ENCODE results near the gene CIPC.

The CIPC gene, protein sequence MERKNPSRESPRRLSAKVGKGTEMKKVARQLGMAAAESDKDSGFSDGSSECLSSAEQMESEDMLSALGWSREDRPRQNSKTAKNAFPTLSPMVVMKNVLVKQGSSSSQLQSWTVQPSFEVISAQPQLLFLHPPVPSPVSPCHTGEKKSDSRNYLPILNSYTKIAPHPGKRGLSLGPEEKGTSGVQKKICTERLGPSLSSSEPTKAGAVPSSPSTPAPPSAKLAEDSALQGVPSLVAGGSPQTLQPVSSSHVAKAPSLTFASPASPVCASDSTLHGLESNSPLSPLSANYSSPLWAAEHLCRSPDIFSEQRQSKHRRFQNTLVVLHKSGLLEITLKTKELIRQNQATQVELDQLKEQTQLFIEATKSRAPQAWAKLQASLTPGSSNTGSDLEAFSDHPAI

DNA sequence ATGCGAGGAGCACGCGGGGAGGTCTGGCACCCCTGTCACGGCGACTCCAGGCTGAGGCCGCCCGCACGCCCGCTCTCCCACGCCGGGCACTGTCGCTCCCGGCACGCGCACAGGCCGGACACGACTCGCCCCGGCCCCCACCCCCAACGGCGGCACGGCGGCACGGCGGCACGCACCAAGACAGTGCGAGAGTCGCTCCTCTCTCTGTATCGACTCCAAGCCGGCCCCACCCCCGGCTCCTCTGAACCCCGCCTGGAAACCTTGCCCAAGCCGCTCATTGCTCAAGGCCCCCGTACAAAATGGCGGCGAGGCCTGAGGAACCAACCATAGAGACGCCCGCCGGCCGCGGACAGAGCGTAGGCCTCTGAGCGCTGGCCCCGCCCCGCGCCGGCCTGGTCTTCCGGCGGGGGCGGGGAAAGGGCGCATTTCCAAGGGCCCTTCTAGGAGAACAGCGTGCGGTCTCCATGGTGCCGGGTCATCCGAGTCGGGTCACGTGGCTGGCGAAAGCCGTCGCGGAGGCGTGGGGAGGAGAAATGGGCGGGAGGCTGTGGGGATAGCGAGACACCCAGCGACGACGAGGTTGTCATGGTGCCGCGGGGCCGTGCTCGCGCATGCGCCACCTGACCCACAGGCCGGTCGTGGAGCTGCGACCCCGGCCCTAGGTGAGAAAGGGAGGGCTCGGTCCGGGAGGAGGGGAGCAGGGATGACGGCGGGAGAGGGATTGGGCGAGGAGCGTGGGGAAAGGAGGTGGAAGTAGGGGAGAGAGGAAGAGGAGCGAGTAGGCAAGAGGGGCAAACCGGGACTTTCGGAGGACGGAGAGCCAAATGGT, at the start of gene CIPC:
CIPC (plus strand) TSS at position 559 of the 829 bp plus-strand sequence. CDS start 7,451 bp downstream, outside the sequence.
- peak; percentile 98 for DNase-seq (ENCODE audit: low spot score)
- CTCF ChIA-PET, result interaction anchor here (0.6 to 2.5 kb wide), 4 partner anchors 27 to 225 kb away, joined by 3 to 10 read pairs (median 6); no protein-coding TSS in a partner anchor
- TF ChIP-seq, protein P1, sequence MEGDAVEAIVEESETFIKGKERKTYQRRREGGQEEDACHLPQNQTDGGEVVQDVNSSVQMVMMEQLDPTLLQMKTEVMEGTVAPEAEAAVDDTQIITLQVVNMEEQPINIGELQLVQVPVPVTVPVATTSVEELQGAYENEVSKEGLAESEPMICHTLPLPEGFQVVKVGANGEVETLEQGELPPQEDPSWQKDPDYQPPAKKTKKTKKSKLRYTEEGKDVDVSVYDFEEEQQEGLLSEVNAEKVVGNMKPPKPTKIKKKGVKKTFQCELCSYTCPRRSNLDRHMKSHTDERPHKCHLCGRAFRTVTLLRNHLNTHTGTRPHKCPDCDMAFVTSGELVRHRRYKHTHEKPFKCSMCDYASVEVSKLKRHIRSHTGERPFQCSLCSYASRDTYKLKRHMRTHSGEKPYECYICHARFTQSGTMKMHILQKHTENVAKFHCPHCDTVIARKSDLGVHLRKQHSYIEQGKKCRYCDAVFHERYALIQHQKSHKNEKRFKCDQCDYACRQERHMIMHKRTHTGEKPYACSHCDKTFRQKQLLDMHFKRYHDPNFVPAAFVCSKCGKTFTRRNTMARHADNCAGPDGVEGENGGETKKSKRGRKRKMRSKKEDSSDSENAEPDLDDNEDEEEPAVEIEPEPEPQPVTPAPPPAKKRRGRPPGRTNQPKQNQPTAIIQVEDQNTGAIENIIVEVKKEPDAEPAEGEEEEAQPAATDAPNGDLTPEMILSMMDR (conservative IDR thresholded peaks at IDR 0.05; ENCODE audit: low read depth), result no peak
- peak within 1 kb of the TSS; percentile 93 for H3K27ac ChIP-seq
- POLR2A ChIA-PET (ENCODE audit: low non-redundant PET), result no interaction called here

DNA sequence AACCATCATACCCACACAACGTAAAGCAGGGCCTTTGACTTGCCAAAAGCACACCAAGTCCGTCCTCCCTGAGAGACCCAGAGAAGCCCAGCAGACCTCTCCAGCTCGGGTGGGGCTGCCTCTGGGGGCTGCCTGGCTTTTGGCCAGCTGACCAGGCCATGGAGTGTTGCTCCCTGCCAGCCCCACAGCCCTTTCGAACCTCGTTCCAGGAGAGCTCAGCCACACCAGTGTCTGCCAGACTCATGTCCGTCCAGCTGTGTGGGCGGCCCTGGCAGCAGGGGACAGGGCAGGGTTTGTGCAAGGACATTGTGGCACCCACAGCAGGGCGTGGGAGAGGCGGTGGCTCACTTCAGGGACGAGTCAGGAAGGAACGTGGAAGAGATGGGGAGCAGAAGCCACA, 46.9 kb upstream of the CIPC start:
- POLR2A ChIA-PET (ENCODE audit: low non-redundant PET), result no interaction called here
- DNase-seq (ENCODE audit: low spot score), result no peak
- peak overlapping the region; percentile 84 for H3K27ac ChIP-seq
- CTCF ChIA-PET, result interaction anchor here (1.2 kb wide), 2 partner anchors 17 to 138 kb away, joined by 4 to 7 read pairs; no protein-coding TSS in a partner anchor
- TF ChIP-seq, protein P1 (conservative IDR thresholded peaks at IDR 0.05; ENCODE audit: low read depth), result no peak

DNA sequence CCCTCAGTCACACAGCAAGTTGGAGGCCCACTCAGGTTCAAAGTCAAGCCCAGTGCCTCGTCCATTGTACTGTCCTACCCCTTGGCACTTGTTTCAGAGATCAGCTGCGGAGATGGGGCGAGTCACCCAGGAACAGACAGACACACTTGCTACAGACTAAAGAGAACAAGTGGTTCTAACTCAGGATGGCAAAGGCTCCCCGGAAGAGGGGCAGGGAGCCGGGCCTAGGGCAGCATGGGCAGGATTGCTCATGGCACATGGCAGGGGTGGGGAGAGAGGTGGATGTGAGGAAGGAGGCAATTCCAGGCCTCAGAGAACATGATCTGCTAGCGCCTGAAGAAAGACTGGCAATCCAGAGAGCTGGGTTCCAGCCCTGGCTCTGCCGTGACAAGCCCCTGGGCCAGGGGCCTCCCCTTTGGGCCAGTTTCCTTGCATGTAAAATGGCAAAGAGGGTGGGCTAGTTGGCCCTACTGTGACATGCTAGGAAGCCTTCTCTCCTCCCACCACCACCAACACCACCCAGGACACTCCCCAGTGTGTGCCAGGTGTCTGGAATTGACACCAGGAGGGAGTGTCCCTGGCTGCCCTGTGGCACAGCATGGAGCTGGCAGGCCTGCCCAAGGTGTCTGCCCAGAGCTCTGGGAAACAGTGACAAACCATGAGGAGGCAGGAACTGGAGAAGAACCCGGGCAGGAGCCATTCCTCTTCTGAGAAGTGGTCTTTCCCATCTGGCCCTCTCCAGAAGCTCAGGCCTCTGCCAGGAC, 45.6 kb upstream of the CIPC start:
- CTCF ChIA-PET, result interaction anchor here (1.1 to 1.2 kb wide), 3 partner anchors 16 to 139 kb away, joined by 3 to 7 read pairs (median 4); no protein-coding TSS in a partner anchor
- POLR2A ChIA-PET (ENCODE audit: low non-redundant PET), result no interaction called here
- no peak for DNase-seq (ENCODE audit: low spot score)
- TF ChIP-seq, protein P1 (conservative IDR thresholded peaks at IDR 0.05; ENCODE audit: low read depth), result no peak
- peak overlapping the region; percentile 84 for H3K27ac ChIP-seq

DNA sequence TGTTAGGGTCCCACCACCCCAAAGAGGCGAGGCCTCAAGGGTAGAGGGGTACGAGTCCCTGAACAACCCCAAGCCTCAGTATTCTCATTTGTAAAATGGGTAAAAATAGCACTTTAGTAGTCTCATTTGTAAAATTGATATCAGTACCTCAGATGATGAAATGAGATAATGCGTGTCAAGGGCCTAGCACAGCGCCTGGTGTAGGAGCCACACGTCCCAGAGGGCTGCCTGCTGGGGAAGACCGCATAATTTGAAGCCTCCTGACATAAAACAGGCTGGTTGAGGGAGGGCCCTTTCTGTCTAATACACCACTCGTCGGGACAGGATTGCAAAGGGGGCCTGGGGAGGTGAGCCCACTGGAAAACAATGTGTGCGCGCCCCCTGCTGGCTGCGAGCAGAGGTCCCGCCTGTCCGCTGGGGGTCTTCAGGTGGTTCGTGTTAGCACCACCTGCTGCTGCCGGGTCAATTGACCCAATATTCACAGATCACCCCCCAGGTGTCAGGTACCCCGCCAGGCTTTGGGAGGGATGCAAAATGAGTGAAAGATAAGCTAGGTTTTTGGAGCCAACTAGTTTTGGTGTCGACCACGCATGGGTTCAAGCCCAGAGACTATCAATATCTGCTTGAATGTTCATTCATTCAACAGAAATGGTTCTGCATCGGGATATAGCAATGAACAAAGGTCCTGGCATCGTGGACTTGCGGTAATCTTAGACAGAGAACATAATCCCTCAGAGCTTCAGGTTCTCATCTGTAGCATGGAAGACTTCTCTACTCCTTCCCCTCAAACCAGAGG, 44.8 kb upstream of the CIPC start:
- DNase-seq (ENCODE audit: low spot score), result no peak
- H3K27ac ChIP-seq, result peak overlapping the region; percentile 84
- CTCF ChIA-PET, result interaction anchor here (0.7 to 1.1 kb wide), 3 partner anchors 11 to 72 kb away, joined by 3 to 4 read pairs (median 3); no protein-coding TSS in a partner anchor
- TF ChIP-seq, protein P1 (conservative IDR thresholded peaks at IDR 0.05; ENCODE audit: low read depth), result peak; percentile 60
- POLR2A ChIA-PET (ENCODE audit: low non-redundant PET), result interaction anchor here (0.6 kb wide), 1 partner anchor 13 kb away, joined by 3 read pairs; no protein-coding TSS in a partner anchor

DNA sequence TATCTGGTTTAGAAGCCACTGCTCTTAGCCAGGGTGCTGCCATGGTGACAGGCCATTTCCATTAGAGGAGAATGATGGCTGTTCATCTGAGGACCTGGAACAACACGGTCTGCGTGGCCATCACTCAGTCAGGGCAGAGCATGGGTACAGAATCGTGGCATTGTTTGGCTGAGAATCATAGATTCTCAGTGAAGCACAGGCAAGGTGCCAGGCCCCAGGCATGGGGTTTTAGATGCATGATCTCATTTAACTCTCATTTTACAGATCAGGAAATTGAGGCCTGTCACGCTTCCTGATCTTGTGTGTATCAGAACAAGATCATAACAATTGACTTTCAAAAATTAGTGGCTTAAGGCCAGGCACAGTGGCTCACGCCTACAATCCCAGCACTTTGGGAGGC, 42.8 kb upstream of the CIPC start:
- ChIA-PET POLR2A (ENCODE audit: low non-redundant PET) (no interaction called here), CTCF (interaction anchor here (1.3 kb wide), 1 partner anchor 179 kb away, joined by 3 read pairs; no protein-coding TSS in a partner anchor)
- peak overlapping the region; percentile 17; the same call in 1 of the 2 replicates for H3K27ac ChIP-seq
- DNase-seq (ENCODE audit: low spot score), result no peak
- TF ChIP-seq, protein P1 (conservative IDR thresholded peaks at IDR 0.05; ENCODE audit: low read depth), result no peak

Data from RWPE1 (cell line).